ENCODE data around the gene MYL11. TPM values are rescaled to one million over a fixed set of nuclear protein-coding genes. Genes with fewer than 3 reads are reported as not detected.
A peak's percentile ranks its signal among the peaks of the same experiment; 100 is the strongest.

Gene MYL11
- total RNA-seq, 1 donor from 2014 or later: not detected

DNA sequence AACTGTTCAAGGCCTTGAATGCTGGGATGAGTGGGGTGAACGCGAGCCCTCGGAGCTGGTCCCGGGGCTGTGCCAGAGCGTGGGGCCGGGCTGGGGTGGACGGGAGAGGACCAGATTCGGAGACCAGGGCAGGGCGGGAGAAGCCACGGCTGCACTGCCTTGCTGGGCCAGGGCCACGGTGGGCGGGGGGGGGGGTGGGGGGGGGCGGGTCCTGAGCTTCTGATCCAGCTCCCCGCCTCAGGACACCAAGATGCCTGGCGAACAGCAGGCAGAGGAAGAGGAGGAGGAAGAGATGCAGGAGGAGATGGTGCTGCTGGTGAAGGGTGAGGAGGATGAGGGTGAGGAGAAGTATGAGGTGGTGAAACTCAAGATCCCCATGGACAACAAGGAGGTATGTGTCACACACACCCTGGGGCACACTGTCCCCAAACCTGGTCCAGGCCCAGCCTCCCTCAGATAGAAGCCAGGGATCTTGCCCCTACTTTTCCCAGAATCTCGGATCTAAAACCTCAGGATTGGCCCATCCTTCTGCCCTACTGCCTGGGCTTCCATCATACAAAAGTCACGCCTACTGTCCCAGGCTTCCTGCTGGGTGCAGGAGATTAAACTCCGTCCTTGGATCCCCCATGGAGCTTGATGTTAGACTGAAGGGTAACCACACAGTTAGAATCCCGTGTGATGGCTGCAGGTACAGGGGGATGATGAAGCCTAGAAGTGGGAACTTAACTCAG, 33.4 kb downstream of the MYL11 start:
- DNase-seq (ENCODE audit: missing footprints): no peak
- peak; percentile 24 for ATAC-seq
- intact Hi-C loops (cut with DNase I): loop anchor here (5.0 kb wide), 1 partner anchor 311 kb away; the partner anchor contains the start of gene YPEL3

- intact Hi-C loops (cut with DNase I): loop anchor here (5.0 kb wide), 1 partner anchor 312 kb away; the partner anchor contains the start of gene YPEL3
Observed at GRCh38 chr16:30409125-30410060, 34.8 kb downstream of the MYL11 start.

GRCh38 chr16:30413112-30413806, 38.7 kb downstream of the MYL11 start:
- DNase-seq (ENCODE audit: missing footprints): no peak
- intact Hi-C loops (cut with DNase I): no loop called here
- ATAC-seq: no peak

More at GRCh38 chr16:30409125-30410060, 34.8 kb downstream of the MYL11 start:
- DNase-seq (ENCODE audit: missing footprints): peak; percentile 92
- ATAC-seq: peak; percentile 79

DNA sequence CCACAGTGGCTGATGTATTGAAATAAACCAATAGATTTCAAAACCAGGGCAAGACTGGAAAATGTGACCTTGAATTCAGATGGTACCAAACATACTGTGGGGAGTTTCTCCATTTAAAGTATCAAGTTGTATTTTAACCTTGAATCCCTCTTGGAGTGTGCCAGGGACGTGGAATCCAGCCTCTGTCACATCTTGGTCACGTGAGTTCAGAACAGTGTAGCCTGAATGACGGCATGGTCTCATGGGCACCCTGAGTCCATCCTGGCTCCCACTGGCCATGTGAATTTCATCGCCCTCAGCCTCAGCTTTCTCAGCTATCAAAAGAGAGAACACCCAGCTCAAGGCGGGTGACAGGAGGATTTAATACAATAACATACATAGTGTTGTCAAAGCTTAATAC, 39.6 kb downstream of the MYL11 start:
- DNase-seq (ENCODE audit: missing footprints) (no peak), ATAC-seq (no peak)
- intact Hi-C loops (cut with DNase I): no loop called here

GRCh38 chr16:30416047-30416603, 41.5 kb downstream of the MYL11 start:
- intact Hi-C loops (cut with DNase I): no loop called here
- ATAC-seq (no peak), DNase-seq (ENCODE audit: missing footprints) (no peak)

DNA sequence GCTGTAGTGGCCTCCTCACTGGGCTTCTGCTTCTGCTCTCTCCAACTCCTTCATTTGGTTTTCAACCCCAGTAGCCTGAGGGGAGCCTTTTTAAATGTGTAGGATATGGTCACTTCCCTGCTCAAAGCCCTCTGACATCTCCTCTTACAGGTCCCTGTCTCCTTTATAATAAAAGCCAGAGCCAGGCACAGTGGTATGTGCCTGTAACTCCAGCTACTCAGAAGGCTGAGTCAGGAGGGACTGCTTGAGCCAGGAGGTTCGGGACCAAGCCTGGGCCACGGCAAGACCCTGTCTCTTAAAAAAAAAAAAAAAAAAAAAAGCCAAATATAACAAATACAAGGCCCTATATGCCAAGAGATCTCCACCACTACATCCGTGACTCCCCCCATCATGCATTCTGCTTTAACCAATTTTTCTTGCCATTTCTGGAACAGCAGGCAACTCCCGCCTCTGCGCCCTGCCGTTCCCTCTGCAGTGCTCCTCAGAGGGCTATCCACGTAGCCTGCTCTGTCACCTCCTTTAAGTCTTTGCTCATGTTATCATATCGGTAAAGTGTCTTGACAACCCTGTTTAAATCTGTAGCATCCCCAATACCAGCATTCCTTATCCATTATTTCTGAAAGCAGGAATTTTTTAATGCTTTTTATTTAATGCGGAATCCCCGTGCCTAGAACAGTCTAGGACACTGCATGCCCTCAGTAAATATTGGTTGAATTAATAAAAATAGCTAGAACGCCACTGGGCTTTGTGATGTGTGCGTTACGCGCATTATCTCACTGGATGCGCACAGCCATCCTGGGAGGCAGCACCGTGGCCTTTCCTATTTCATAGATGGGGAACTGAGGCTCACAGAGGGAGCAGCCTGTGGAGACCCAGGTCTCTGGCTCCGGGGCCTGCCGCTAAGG, 42.3 kb downstream of the MYL11 start:
- no peak for ATAC-seq
- DNase-seq (ENCODE audit: missing footprints): no peak
- intact Hi-C loops (cut with DNase I): no loop called here

- peak; percentile 94 for ATAC-seq
Observed at GRCh38 chr16:30417529-30418349, 43.1 kb downstream of the MYL11 start.

DNA sequence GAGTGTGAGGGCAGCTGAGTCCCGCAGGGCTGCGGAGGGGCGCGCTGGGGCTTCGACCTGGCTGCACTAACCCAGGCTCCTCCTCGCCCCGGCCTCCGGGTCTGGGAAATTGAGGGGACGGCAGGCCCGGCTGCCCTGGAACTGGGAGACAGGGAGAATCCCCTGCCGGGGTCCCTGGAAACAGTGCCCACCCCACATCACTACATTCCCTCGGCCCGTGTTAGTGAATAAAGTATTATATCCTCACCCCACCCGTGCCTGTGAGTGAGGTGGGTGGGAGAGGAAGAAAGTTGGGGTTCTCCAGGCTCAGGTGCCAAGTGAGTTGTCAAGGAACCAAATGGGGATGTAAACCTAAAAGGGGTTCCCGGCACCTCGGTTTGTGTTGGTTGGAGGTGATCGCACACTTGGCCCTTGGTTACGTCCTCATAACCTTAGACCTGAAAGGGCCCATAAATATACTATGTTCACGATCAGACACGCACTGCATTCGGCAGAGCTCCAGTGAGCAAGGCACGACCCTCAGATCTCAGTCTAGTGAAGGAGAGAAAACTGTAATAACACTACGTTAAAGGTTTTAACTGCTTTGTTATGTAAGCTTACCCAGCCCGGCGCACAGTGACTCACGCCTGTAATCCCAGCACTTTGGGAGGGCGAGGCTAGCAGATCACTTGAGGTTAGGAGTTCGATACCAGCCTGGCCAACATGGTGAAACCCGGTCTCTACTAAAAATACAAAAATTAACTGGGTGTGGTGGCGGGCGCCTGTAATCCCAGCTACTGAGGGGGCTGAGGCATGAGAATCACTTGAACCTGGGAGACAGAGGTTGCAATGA, 44.0 kb downstream of the MYL11 start:
- DNase-seq (ENCODE audit: missing footprints) (no peak), ATAC-seq (no peak)
- intact Hi-C loops (cut with DNase I): no loop called here

More at GRCh38 chr16:30417529-30418349, 43.1 kb downstream of the MYL11 start:
- peak; percentile 92 for DNase-seq (ENCODE audit: missing footprints)
- intact Hi-C loops (cut with DNase I): no loop called here

- ATAC-seq (no peak), DNase-seq (ENCODE audit: missing footprints) (no peak)
- intact Hi-C loops (cut with DNase I): no loop called here
Observed at GRCh38 chr16:30421010-30421409, 46.4 kb downstream of the MYL11 start.

Other genes starting within 250 kb of the MYL11 start
- 15.8 TPM for gene CORO1A, start 191.2 kb upstream of the MYL11 start, total RNA-seq
- gene BOLA2B, start 181.1 kb upstream of the MYL11 start, total RNA-seq: 49.7 TPM
- 7.4 TPM for gene SLX1A, start 180.9 kb upstream of the MYL11 start, total RNA-seq
- 10.3 TPM for gene SULT1A3, start 175.5 kb upstream of the MYL11 start, total RNA-seq
- gene NPIPB13, start 126.3 kb upstream of the MYL11 start, total RNA-seq: 4.5 TPM
- gene CD2BP2, start 19.5 kb upstream of the MYL11 start, total RNA-seq: 35.0 TPM
- 26.0 TPM for gene TBC1D10B, start 4.3 kb upstream of the MYL11 start, total RNA-seq
- gene SEPTIN1, start 7.8 kb downstream of the MYL11 start, total RNA-seq: 1.4 TPM
- gene ZNF48, start 20.6 kb downstream of the MYL11 start, total RNA-seq: 5.3 TPM
- 5.1 TPM for gene ZNF771, start 32.8 kb downstream of the MYL11 start, total RNA-seq
- gene DCTPP1, start 55.2 kb downstream of the MYL11 start, total RNA-seq: 35.2 TPM
- 29.3 TPM for gene SEPHS2, start 71.1 kb downstream of the MYL11 start, total RNA-seq
- gene ITGAL, start 97.9 kb downstream of the MYL11 start, total RNA-seq: 4.2 TPM
- gene ZNF768, start 151.8 kb downstream of the MYL11 start, total RNA-seq: 73.8 TPM
- 5.7 TPM for gene ZNF747, start 160.1 kb downstream of the MYL11 start, total RNA-seq
- gene ZNF764, start 183.6 kb downstream of the MYL11 start, total RNA-seq: 10.0 TPM
- gene ZNF688, start 196.9 kb downstream of the MYL11 start, total RNA-seq: 12.2 TPM
- gene ZNF785, start 210.9 kb downstream of the MYL11 start, total RNA-seq: 7.6 TPM
- gene ZNF689, start 235.6 kb downstream of the MYL11 start, total RNA-seq: 4.2 TPM

Data from Right ventricle myocardium inferior (tissue), 1 donor.